NCI-H2081 treated with DMSO at 0.1 percent for 48 hours (cell line): ENCODE data around the gene HMGB4.

Experiments
- DNase-seq: peaks from one replicate; lab custom pipeline; 2025; lab: John Stamatoyannopoulos, UW

Gene HMGB4

GRCh38 chr1:33863779-33864178 is at the start of gene HMGB4:
HMGB4 (plus strand) TSS chr1:33864079; CDS start chr1:33864192, 113 bp downstream.
- no peak for DNase-seq

GRCh38 chr1:33814166-33814565 is 49.7 kb upstream of the HMGB4 start:
- no peak for DNase-seq

- no peak for DNase-seq
These were observed 48.8 kb upstream of the HMGB4 start for GRCh38 chr1:33815061-33815460.

- no peak for DNase-seq
These were observed 45.8 kb upstream of the HMGB4 start for GRCh38 chr1:33818071-33818470.

- no peak for DNase-seq
These were observed 44.5 kb upstream of the HMGB4 start for GRCh38 chr1:33819290-33819912.

GRCh38 chr1:33819913-33820311 is 44.0 kb upstream of the HMGB4 start:
- DNase-seq = no peak

- no peak for DNase-seq
These were observed 43.1 kb upstream of the HMGB4 start for GRCh38 chr1:33820804-33821203.

GRCh38 chr1:33821291-33821690 is 42.6 kb upstream of the HMGB4 start:
- DNase-seq = no peak

GRCh38 chr1:33822396-33822795 is 41.5 kb upstream of the HMGB4 start:
- DNase-seq = no peak

- DNase-seq = no peak
These were observed 40.5 kb upstream of the HMGB4 start for GRCh38 chr1:33823401-33823800.

GRCh38 chr1:33823830-33824229 is 40.0 kb upstream of the HMGB4 start:
- DNase-seq = no peak

- DNase-seq = no peak
These were observed 39.6 kb upstream of the HMGB4 start for GRCh38 chr1:33824321-33824720.

GRCh38 chr1:33824971-33825370 is 38.9 kb upstream of the HMGB4 start:
- DNase-seq = no peak

GRCh38 chr1:33825506-33825905 is 38.4 kb upstream of the HMGB4 start:
- no peak for DNase-seq

GRCh38 chr1:33826311-33826710 is 37.6 kb upstream of the HMGB4 start:
- no peak for DNase-seq

- no peak for DNase-seq
These were observed 37.2 kb upstream of the HMGB4 start for GRCh38 chr1:33826711-33827110.

- no peak for DNase-seq
These were observed 35.8 kb upstream of the HMGB4 start for GRCh38 chr1:33828059-33828458.

GRCh38 chr1:33828654-33829053 is 35.2 kb upstream of the HMGB4 start:
- DNase-seq = no peak

- no peak for DNase-seq
These were observed 27.0 kb upstream of the HMGB4 start for GRCh38 chr1:33836911-33837310.

- DNase-seq = no peak
These were observed 26.2 kb upstream of the HMGB4 start for GRCh38 chr1:33837635-33838034.

- no peak for DNase-seq
These were observed 22.4 kb upstream of the HMGB4 start for GRCh38 chr1:33841494-33841893.

- no peak for DNase-seq
These were observed 21.5 kb upstream of the HMGB4 start for GRCh38 chr1:33842348-33842747.

- DNase-seq = no peak
These were observed 19.7 kb upstream of the HMGB4 start for GRCh38 chr1:33844166-33844565.

- no peak for DNase-seq
These were observed 17.0 kb upstream of the HMGB4 start for GRCh38 chr1:33846861-33847260.
